Osteocyte (in vitro differentiated cells): Measurements from ENCODE around the gene MLLT3. TPM values are rescaled to one million over a fixed set of nuclear protein-coding genes. Genes with fewer than 3 reads are reported as not detected.

Experiments
- DNase-seq: peaks from one replicate; pipeline ENCODE4 v3.0.0; 2021; ENCODE audit warnings: mixed read lengths; ENCODE audit not compliant: unreplicated experiment; ENCODE audit errors: extremely low spot score
- H3K27ac Mint-ChIP-seq: one replicate; pipeline ENCODE4 v1.8.0; 2021; ENCODE audit warnings: mild to moderate bottlenecking, mixed read lengths; ENCODE audit not compliant: unreplicated experiment
- H3K27me3 Mint-ChIP-seq: one replicate; pipeline ENCODE4 v1.8.0; 2021; ENCODE audit warnings: mixed read lengths; ENCODE audit not compliant: unreplicated experiment
- H3K36me3 Mint-ChIP-seq: one replicate; pipeline ENCODE4 v1.8.0; 2021; ENCODE audit warnings: mixed read lengths; ENCODE audit not compliant: unreplicated experiment
- H3K4me1 Mint-ChIP-seq: one replicate; pipeline ENCODE4 v1.8.0; 2021; ENCODE audit warnings: mixed read lengths; ENCODE audit not compliant: unreplicated experiment
- H3K4me3 Mint-ChIP-seq: one replicate; pipeline ENCODE4 v1.8.0; 2021; ENCODE audit warnings: mild to moderate bottlenecking, moderate library complexity, mixed read lengths; ENCODE audit not compliant: unreplicated experiment
- H3K9me3 Mint-ChIP-seq: one replicate; pipeline ENCODE4 v1.8.0; 2021; ENCODE audit warnings: mixed read lengths; ENCODE audit not compliant: unreplicated experiment
- CTCF ChIP-seq: fragments of 200-600 bp; sonication (generic); IDR thresholded peaks from 2 replicates; pipeline ENCODE4 v1.5.0; 2021; ENCODE audit warnings: antibody characterized with exemption, mild to moderate bottlenecking, moderate library complexity
- total RNA-seq: library from RNA; stranded (reverse); gene quantifications from 2 replicates; pipeline ENCODE4 v1.2.1, GENCODE V29; 2021

The MLLT3 gene
- total RNA-seq, 1 donor from 2014 or later, result 19.5 TPM

DNA sequence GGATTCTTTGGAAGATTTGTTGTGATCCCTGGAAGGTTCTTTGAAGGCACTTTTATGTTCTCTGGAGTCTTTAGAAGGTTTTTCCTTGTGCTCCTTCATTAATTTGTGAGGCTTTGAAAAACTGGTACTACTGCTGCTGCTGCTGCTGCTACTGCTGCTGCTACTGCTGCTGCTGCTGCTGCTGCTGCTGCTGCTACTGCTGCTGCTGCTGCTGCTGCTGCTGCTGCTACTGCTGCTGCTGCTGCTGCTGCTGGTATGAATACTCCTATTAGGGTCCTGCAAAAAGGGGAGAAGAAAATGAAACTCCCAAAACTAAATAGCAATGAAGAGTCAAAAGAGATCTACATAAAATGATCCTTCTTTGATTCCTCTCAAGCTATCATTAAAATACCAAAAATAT lies 208.1 kb downstream of the MLLT3 start:
- H3K9me3 Mint-ChIP-seq, result no peaks in the 10 kb centered on the region
- no peaks in the 10 kb centered on the region for H3K4me1 Mint-ChIP-seq
- no peak overlapping the region for H3K27ac Mint-ChIP-seq
- H3K36me3 Mint-ChIP-seq, result peaks cover 14% of the 10 kb centered on the region
- H3K4me3 Mint-ChIP-seq, result no peak overlapping the region
- TF ChIP-seq CTCF, result no peak
- DNase-seq, result no peak
- no peaks in the 10 kb centered on the region for H3K27me3 Mint-ChIP-seq

DNA sequence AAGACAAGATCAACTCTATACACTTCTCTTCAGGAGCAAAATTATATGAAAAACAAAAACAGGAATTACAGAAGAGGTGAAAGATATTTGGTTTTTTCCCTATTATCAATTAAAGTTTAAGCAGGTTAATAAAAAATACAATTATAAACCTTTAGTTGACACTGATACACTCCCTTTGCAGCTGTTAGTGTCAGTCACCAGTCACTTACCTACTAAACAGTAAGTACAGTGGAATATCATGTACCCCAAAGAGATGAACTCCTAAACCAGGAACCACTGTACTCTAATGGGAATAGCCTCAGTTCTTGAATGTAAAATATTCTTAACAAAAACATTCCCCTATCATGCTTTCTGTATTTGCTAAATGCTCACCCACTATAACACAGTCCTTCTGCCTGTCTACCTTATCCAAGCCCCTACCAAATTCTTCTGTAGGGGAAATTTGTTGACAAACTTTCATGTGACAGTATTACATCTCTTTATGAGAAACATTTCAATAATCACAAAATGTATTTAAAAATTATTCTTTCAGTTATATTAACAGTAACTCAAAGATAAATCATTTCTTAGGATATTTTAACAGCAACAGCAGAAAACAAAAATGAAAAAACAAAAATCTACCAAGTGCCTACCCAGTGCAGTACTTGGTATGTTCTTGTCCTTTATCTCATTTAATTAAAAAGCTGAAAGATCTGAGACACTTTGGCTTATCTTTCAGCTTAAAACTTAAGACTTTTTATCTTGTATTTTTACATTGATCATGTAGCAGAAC lies 212.8 kb downstream of the MLLT3 start:
- no peak for DNase-seq
- H3K9me3 Mint-ChIP-seq, result no peaks in the 10 kb centered on the region
- no peak overlapping the region for H3K4me3 Mint-ChIP-seq
- no peak overlapping the region for H3K27ac Mint-ChIP-seq
- no peak for TF ChIP-seq CTCF
- H3K36me3 Mint-ChIP-seq, result peaks cover 16% of the 10 kb centered on the region
- H3K4me1 Mint-ChIP-seq, result peaks cover 5% of the 10 kb centered on the region
- no peaks in the 10 kb centered on the region for H3K27me3 Mint-ChIP-seq

DNA sequence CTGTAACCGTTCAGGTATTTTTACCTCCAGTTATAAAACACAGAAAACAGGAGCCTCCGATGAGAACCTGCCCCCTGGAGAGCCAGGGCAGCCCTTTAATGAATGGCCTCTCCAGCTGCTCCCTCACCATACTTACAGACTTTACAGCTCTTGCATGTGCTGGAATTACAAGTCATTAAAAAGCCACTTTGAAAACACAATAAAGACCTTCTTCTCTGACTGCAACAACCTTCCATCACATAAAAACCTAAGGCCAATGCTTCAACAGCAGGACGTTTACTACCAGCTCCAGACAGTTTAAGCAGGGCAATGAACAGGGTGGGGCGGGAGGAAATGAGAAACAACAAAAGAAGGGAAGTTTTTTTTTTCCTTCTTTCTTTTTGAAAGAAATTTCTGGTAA lies 213.8 kb downstream of the MLLT3 start:
- Mint-ChIP-seq H3K36me3 (peaks cover 11% of the 10 kb centered on the region), H3K4me3 (no peak overlapping the region), H3K4me1 (peaks cover 5% of the 10 kb centered on the region), H3K9me3 (no peaks in the 10 kb centered on the region), H3K27me3 (no peaks in the 10 kb centered on the region), H3K27ac (no peak overlapping the region)
- TF ChIP-seq CTCF, result no peak
- no peak for DNase-seq

DNA sequence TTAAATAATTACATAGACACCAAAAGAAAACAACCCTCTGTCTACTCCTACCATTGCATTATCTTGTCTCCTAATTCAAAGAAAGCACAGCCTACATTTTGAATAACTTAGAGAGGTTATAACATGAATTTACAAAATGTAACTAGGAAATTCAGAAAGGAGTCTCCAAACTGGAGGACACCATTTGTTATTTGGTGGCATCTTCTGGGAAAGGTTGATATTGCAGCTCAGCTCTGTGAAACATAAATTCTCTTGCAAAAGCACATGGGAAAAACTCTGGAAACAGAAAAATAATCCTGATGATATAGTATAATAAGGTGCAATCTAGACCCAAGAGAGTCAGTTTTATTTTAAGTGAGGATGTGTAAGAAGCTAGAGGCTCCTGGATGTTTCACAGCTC lies 215.3 kb downstream of the MLLT3 start:
- Mint-ChIP-seq H3K4me3 (no peak overlapping the region), H3K36me3 (peaks cover 5% of the 10 kb centered on the region), H3K9me3 (no peaks in the 10 kb centered on the region), H3K27ac (no peak overlapping the region), H3K27me3 (no peaks in the 10 kb centered on the region), H3K4me1 (peaks cover 5% of the 10 kb centered on the region)
- TF ChIP-seq CTCF, result peak; percentile 16
- no peak for DNase-seq

DNA sequence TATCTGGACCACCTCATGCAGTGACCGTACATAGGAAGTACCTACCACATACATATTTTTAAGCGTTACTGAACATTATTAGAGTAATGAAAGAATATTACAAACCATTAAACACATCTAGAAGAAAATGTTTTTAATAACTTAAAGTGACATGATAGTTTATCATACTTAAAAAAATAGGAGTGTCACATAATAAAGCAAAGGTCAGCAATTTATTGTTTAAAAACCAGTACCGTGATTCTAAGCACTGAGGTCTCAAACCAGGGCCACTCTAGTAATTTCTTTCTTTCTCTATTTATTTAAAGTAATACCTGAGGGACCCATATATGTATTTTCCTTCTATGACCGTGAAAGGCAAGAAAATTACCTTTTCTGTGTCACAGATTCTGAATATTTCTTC lies 216.0 kb downstream of the MLLT3 start:
- H3K36me3 Mint-ChIP-seq, result peaks cover 4% of the 10 kb centered on the region
- peaks cover 5% of the 10 kb centered on the region for H3K4me1 Mint-ChIP-seq
- H3K27me3 Mint-ChIP-seq, result no peaks in the 10 kb centered on the region
- H3K9me3 Mint-ChIP-seq, result no peaks in the 10 kb centered on the region
- DNase-seq, result no peak
- no peak overlapping the region for H3K27ac Mint-ChIP-seq
- no peak overlapping the region for H3K4me3 Mint-ChIP-seq
- no peak for TF ChIP-seq CTCF
